ENCODE data around the gene CRIP2.

Gene CRIP2

DNA sequence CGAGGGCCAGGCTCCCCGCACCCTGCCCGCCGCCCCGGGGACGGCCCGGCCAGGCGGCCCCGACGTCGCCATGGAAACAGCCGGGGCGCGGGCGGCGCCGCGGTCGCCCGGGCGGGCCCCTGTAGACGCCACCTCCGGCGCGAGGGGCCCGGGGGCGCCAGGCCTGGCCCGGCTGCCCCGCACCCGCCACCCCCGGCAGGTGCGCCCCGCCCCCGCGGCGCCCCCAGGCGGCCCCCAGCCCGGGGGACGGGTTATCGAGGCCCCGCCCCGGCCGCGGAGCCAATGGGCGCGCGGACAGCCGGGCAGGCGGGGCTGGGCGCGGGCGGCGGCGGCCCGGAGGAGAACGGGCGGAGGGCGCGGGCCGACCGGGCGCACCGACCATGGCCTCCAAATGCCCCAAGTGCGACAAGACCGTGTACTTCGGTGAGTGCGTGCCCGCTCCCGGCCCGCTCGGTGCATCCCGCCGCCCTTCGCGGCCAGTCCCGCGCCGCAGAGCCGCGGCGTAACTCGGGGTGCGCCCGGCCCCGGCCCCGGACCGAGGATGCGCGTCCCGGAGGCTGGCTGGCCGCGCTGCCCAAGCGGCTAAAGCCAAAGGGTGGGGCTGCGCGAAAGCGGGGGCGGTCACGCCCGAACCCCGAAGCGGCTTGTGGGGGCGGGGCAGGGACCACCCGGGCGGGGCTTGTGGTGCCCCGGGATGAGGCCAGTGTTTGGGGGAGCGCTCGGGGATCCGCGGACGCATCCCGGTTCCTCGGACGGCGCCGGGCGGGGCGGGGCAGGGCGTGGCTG, at the start of gene CRIP2:
TSS of gene CRIP2 (plus strand) at position 339 of the 786 bp plus-strand sequence. CDS start at position 381, 42 bp downstream.
- no peak for FAIRE-seq

GRCh38 chr14:105424861-105425260, 49.8 kb upstream of the CRIP2 start:
- no peak for FAIRE-seq

- no peak for FAIRE-seq
Observed at GRCh38 chr14:105425823-105426247, 48.8 kb upstream of the CRIP2 start.

DNA sequence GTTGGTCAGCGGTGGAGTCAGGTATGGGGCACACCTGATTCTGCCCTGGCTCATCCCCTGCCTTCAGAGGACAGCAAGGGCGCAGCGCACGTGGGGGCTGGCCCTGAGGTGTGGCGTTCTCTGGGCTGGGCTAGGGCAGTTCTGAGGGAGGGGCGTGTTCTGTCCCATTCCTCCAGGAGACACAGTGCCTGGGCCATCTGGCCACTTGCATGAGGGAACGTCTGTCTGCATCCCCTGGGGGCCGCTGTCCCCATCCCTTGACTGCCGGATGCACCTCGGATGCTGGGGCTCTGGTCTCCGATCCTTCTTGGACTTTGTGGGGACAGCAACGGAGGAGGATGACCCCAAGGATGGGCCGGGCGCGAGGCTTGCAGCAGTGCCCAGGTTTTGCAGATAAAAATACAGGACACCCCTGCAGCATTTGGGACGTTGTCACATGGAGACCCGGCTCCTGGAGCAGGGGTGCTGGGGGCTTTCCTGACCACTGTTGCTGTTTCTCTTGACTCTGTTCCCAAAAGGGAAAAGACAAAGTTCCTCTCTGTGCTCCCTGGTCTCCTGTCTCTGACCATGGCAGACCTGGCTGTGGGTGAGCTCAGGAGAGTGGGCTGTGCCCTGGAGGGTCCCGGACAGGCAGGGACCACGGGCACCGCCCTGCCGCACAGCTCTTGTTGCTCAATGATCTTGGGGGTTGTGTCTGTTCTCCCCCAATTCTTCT, 48.0 kb upstream of the CRIP2 start:
- FAIRE-seq, result no peak

DNA sequence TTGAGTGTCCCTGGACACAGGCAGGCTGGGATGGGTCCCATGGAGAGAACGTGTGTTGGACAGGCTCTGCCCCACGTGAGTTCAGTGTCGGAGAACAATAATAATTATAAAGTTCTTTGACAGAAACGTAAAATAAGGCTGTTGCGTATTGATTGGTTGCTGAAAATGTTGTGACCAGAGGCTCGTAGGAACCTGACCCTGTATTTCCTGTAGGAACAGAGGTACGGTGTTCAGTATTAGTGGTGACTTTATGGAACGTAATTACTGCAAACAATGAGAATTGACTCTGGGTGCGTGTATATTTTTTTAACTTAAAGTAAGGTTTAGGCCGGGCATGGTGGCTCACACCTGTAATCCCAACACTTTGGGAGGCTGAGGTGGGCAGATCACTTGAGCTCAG, 47.2 kb upstream of the CRIP2 start:
- no peak for FAIRE-seq

DNA sequence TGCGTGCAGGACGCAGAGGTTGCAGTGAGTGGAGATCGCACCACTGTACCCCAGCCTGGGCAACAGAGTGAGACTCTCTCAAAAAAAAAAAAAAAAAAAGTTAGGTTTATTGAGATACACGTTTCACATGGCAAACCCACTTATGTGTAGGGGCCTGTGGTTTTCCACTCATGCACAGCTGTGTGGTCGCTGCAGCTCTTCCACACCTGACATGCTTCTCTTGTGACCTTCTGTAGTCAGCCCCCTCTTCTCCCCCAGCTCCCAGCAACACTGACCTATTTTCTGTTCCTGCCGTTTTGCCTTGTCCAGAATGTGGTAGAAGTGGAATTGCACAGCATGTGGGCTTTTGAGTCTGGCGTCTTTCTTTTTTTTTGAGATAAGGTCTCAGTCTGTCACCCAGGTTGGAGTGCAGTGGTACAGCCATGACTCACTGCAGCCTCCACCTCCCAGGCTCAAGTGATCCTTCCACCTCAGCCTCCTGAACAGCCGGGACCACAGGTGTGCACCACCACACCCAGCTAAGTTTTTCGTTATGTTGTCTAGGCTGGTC, 46.6 kb upstream of the CRIP2 start:
- FAIRE-seq, result no peak

DNA sequence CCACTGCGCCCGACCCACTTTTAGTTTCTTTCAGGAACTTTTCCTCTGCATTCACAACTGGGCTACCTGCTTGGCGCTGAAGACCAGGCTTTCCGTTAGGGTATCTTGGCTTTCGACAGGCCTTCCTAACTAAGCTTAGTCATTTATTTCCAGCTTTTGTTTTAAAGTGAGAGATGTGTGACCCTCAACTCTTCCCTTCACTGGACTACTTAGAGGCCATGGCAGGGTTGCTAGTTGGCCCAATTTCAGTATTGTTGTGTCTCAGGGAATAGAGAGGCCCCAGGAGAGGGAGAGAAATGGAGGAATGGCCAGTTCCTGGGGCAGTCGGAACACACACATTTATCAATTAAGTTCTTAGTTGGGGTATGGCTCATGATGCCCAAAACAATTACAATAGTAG, 44.6 kb upstream of the CRIP2 start:
- FAIRE-seq, result no peak

- FAIRE-seq, result no peak
Observed at GRCh38 chr14:105430565-105430964, 44.1 kb upstream of the CRIP2 start.

GRCh38 chr14:105431256-105431655, 43.4 kb upstream of the CRIP2 start:
- no peak for FAIRE-seq

DNA sequence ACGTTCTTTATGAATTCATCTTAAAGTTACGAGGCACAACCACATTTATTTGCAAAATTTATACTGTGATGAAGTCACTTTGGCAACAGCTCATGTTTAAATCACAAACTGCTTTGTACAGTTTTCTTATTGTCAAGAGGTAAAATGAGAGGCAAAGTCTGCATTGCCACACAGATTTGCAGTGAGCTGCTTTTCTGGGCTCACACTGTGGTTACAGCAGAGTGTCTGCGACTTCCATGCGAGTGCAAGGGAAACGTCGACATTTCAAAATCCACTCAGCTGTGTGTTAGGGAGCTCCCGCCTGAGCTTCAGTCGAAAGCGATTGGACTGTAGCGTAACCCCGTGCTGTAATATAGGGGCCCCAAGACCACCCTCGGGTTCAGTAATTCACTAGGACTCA, 42.0 kb upstream of the CRIP2 start:
- no peak for FAIRE-seq

GRCh38 chr14:105433161-105433605, 41.4 kb upstream of the CRIP2 start:
- FAIRE-seq, result no peak

GRCh38 chr14:105436402-105436801, 38.2 kb upstream of the CRIP2 start:
- FAIRE-seq, result no peak

DNA sequence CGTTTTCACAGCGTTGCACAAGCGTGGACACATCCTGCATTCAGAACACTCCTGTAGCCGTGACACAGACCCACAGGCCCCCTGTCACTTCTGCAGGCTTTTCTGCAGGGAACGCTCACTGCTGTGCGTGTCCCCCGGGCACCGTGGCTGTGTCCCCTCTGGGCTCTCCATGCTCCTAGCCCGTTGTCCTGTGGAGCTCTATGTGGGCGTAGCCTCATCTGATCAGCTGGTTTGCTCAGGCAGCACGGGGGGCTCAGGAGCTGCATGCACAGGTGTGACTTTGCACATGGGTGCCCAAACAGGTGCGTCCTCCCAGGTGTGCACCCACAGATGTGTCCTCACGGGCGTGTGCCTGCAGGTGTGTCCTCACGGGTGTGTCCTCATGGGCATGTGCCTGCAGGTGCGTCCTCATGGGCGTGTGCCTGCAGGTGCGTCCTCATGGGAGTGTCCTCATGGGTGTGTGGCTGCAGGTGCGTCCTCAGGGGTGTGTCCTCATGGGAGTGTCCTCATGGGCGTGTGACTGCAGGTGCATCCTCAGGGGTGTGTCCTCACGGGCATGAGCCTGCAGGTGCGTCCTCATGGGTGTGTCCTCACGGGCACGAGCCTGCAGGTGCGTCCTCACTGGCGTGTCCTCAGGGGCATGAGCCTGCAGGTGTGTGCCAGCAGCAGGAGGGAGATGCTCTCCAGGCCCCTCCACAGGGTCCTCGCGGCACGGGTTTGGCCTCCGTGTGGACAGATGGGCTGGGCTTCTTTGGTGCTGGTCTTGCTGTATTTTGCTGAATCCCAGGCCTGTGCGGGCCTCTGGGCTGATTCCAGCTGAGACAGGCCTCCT, 37.5 kb upstream of the CRIP2 start:
- FAIRE-seq, result no peak

GRCh38 chr14:105437723-105438500, 36.7 kb upstream of the CRIP2 start:
- FAIRE-seq, result no peak

DNA sequence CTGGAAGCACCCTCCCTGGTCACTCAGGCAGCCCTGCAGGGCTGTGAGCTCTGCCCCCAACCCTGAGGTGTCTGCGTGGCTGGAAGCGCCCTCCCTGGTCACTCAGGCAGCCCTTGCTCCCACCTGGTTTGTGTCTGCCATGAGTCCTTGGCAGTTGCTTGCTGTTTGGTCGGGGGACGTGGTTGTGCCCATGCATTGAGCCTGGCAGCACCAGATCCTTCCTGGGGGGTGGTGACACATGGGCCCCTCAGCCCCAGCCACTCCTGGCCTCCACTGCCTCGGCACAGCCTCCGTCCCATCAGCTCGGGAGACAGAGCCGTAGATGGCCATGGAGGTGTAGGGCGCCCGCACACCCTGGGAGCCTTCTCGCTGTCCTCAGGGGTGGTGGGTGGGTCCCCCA, 35.4 kb upstream of the CRIP2 start:
- no peak for FAIRE-seq

- FAIRE-seq, result no peak
Observed at GRCh38 chr14:105439710-105440553, 34.7 kb upstream of the CRIP2 start.

- no peak for FAIRE-seq
Observed at GRCh38 chr14:105440554-105440900, 34.1 kb upstream of the CRIP2 start.

- FAIRE-seq, result no peak
Observed at GRCh38 chr14:105440992-105441391, 33.6 kb upstream of the CRIP2 start.

GRCh38 chr14:105442125-105442524, 32.5 kb upstream of the CRIP2 start:
- FAIRE-seq, result no peak

DNA sequence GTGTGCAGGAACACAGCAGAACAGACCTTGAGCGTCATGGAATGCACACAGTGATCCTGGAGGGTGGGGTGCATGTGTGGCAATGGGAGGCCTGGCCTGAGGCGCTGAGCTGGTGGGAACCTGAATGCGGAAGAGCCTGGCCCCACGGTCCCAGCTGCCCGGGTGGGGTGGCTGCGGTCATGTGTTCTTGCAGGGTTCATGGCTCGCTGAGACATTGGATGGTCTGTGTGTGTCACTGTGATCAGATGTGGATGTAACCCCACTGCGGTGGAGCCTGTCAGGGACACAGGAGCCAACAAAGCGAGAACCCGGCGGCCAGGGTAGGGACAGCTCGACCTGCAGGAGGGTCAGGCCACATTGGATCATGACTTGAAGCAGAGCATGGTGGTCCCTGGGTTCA, 31.8 kb upstream of the CRIP2 start:
- no peak for FAIRE-seq

DNA sequence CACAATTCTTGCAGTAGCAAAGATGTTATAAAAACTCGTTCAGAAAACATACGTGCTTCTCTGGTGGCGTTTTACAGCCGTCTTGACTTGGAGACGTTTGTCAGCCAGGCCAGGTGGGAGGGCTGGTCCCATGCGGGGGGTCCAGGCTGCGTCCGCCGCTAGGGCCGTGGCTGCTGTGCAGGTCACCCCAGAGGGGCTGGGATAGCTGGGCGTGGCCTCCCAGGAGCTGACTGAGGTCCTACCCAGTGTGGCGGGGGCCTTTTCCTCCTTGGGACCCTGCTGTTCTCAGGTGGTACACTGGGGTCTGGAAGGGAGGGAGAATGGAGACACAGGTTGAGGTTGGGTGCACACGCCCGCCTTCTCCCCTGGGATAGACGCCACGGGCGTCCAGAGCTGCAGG, 29.8 kb upstream of the CRIP2 start:
- no peak for FAIRE-seq
